GM21737 (cell line): ENCODE results near the gene HIVEP3.
"Not testable (repeated sequence)": the region's sequence is repeated elsewhere in the genome, so short reads cannot be mapped to it uniquely, and the experiment has no call there.

Source experiments
- ATAC-seq: cut with Tn5 transposase; IDR thresholded peaks from one replicate; pipeline ENCODE4 v1.9.1; 2021; ENCODE audit warnings: mild to moderate bottlenecking, moderate library complexity; ENCODE audit not compliant: unreplicated experiment

The HIVEP3 gene

GRCh38 chr1:41924911-41925310 lies 6.2 kb upstream of the HIVEP3 start:
- ATAC-seq, result no peak

GRCh38 chr1:41921271-41921670 lies 2.5 kb upstream of the HIVEP3 start:
- ATAC-seq, result not testable (repeated sequence)

- no peak for ATAC-seq
These were observed 1.9 kb upstream of the HIVEP3 start for GRCh38 chr1:41920658-41921057.

GRCh38 chr1:41919764-41920397 lies 1.2 kb upstream of the HIVEP3 start:
- ATAC-seq, result peak; percentile 76

DNA sequence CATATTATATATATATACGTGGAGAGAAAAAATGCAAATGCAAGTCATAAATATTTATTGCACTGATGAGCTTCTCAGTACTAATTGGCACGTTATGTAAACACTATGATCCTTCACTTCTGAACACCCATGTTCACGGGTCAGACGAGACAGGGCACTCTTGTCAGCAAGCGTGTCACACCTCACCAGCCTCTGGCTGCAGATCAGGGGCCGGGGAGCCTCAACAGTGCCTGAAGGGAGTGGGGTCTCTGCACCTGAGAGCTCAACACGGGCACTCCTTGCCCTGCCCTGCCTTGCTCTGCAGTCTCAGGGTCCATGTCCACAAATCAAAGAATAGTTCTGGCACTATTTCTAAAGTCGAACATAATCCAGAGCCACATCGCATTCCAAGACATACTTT lies 409 bp upstream of the HIVEP3 start:
- no peak for ATAC-seq

DNA sequence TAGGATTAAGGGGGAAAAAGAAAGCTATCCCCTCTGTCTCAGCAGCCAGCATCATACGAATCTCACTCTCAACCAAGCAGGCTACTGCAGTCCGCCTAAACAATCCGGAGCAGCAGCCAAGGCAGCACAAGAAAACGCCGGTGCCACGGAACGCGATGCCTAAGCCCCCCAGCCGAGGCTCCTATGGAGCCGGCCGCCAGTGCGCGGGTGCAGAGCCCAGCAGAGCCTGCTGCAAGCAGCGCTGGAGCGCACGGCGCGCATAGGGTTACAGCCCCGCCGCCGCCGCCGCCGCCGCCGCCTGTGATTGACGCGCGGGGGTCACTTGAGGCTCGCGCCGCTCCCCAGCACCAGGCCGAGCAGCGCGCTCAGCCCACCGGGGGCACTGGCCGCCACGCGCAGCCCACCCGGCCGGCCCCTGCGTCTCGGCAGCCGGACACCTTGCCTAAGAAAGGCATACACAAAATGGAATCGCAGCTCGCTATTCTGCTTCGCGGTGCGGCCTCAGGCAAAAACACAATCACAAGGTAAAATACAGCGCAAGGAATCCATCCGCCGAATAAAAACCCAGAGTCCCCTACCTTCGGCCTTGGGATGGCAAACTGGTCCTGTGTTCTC lies 780 bp downstream of the HIVEP3 start:
- no peak for ATAC-seq

GRCh38 chr1:41917076-41917475 lies 1.6 kb downstream of the HIVEP3 start:
- no peak for ATAC-seq

DNA sequence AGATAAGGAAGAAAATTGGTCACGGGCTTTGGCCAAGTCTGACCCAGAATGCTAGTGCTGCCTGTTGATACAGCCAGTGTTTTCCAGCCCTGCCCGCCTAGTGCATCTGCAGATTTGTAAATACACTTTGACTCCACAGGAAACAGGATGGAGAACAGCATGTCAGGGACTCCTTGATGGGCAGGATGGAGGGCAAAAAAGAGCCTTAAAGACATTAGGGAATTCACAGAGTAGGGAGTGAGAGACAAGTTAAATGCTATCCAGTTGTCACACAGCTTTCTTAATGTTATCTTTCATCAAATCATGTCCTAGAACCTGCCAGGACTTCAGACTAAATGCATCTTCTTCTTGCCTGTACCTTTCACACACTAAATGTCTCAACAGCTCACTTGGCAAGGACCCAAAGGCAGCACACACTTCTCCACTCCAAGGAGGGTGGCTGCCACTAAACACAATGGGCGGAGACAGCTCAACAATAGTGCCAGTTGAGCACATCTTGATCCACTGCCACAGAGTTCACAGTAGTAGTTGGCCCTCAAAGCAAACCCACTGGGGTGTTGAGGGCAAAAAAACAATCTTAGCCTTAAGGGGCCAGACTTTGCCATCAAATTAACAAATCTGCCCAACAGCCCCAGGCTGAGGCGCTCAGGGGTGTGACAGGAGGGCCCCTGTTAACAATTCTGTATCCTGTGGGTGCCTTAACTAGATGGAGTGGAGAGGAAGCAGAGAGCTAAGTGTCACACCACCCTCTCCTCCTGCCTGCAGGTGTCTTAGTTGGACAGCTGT lies 2.7 kb downstream of the HIVEP3 start:
- ATAC-seq, result no peak

GRCh38 chr1:41914516-41914915 lies 4.2 kb downstream of the HIVEP3 start:
- ATAC-seq, result no peak

DNA sequence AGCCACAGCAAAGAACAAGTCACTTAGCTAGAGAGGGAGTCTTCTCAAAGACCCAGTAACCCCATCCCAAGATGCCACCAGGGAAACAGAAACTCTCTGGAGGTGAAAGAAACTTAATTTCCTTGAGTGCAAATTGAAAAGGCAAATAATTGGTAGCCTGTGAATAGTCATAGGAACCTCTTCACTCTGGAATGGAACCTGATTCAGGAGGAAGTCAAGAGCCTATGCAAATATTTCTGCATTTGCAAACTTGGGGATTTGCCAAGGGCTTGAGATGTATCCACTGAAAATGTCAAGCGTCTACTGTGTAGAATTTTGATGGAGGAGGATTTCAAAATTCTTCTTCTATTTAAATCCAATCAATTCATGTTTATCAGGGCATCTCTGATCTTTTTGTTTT lies 5.7 kb downstream of the HIVEP3 start:
- ATAC-seq, result no peak

GRCh38 chr1:41908288-41908895 lies 10.3 kb downstream of the HIVEP3 start:
- ATAC-seq, result no peak

- no peak for ATAC-seq
These were observed 11.3 kb downstream of the HIVEP3 start for GRCh38 chr1:41907446-41907845.

GRCh38 chr1:41906943-41907342 lies 11.8 kb downstream of the HIVEP3 start:
- no peak for ATAC-seq

GRCh38 chr1:41905093-41905675 lies 13.5 kb downstream of the HIVEP3 start:
- ATAC-seq, result no peak

DNA sequence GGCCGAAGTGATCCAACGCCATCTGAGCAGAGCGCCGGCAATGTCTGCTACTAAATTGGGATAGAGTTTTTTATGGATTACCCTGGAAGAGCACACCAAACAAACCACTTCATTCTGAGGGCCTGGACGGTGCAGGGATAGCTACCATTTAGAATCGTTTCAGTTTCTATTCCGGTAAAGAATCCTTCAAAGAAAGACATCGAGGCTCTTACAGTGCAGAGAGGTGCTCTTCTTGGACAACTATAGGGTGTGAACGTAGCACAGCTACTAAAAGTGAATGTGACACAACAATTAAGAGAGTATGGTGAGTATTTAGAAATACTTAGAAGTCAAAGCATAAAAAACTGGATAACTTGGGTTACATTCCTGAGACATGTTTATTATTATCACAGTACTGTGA lies 16.1 kb downstream of the HIVEP3 start:
- no peak for ATAC-seq

GRCh38 chr1:41902159-41902577 lies 16.6 kb downstream of the HIVEP3 start:
- no peak for ATAC-seq

DNA sequence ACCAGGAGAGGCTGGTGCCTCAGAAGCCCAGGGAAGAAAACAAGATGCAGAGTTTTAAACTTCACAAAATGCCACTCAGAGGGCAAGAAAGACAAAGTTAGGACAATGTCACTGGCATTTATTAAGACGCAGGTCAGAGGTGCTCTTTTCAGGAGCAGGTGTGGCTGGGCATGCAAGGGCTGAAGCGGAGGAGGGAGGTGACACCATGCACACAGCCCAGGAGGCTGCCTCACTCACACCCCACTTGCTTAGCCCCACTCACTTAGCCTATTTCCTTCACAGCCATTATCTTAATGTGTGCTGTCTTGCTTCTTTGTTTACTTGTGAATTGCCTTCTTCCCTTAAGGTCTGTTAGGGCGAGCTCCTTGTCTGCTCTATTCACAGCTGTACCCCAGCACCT lies 17.2 kb downstream of the HIVEP3 start:
- no peak for ATAC-seq

DNA sequence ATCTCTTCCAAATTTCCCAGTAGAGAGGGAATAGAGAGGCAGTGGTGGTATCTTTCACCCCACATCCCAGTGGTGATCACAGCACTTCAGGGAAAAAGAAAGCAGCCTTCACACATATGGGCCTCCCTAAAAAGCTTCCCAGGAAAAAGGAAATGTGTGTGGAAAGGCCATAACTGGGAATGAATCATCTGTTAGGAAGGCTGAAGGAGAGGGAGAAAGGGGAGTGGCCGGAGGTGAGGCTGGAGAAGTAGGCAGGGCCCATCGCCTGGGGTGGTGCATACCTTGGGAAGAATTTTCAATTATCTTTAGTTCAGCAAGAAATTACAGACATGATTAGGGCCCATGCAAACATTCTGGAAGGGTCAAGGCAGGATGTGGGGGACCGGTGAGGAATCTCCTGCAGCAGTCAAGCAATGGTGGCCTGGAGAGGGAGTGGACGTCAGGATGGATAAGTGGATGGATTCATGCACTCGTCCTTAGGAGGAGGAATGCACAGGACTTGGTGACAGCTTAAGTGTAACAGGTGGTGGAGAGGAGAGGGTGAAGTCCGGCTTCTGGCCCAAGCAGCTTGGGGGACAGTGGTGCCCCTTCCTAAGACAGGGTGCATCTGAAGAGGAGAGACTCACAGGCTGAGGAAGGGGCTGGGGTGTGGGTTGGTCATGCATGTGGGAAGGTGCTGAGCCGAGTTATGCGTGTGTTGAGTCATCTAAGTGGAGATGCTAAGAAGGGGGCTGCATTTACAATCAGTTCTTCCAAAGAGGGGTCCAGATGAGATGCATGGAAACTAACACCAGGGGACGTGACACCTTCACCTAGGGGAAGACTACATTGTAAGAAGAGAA lies 17.9 kb downstream of the HIVEP3 start:
- ATAC-seq, result no peak

DNA sequence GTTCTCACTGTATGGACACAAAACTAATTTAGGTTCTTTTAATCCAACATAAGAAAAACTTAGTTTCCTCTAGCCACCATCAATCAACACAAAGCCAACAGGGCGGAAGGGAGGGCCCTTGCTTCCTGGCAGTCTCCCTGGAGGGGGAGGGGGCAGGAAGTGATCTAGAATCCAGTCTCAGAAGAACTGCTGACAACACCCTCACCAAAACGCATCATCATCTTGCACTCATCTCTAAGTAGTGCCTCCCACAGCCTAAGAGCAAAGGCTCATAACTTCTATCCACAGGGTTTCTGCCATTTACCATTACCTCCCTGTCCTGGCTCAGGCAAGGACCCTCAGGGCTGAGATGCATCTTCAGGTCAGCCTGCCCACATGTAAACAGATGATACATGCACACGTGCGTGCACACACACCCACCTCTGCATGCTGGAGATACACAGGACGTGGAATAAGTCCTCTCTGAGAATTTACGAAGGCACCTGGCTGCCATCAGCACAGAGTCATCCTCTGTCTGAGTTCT lies 20.5 kb downstream of the HIVEP3 start:
- no peak for ATAC-seq

DNA sequence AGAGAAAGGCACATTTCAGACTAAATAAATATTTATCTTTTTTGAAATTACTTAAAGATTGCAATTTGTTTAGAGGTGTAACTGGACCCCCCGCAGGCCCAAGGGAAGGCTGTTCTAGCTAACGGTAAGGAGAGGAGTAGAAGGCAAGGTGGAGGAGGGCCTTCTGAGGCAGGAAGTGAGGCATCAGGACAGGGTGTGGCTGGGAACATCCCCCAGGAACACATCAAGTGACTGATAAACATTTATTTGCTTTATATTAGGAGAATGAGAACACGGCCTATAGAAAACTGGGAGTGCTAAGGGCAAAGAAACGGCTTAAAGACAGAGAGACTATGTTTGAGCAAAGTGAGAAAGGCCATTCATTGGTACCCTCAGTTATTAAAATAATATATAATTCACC lies 23.2 kb downstream of the HIVEP3 start:
- no peak for ATAC-seq
